ENCODE measurements around the gene APC2.
"Not testable (repeated sequence)": the region's sequence is repeated elsewhere in the genome, so short reads cannot be mapped to it uniquely, and the experiment has no call there.

Gene APC2

GRCh38 chr19:1497578-1498235, 47.8 kb downstream of the APC2 start:
- DNase-seq: no peak

DNA sequence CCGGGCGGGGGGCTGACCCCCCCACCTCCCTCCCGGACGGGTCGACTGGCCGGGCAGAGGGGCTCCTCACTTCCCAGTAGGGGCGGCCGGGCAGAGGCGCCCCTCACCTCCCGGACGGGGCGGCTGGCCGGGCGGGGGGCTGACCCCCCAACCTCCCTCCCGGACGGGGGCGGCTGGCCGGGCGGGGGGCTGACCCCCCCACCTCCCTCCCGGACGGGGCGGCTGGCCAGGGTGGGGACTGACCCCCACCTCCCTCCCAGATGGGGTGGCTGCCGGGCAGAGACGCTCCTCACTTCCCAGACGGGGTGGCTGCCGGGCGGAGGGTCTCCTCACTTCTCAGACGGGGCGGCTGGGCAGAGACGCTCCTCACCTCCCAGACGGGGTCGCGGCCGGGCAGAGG, 49.3 kb downstream of the APC2 start:
- not testable (repeated sequence) for DNase-seq

DNA sequence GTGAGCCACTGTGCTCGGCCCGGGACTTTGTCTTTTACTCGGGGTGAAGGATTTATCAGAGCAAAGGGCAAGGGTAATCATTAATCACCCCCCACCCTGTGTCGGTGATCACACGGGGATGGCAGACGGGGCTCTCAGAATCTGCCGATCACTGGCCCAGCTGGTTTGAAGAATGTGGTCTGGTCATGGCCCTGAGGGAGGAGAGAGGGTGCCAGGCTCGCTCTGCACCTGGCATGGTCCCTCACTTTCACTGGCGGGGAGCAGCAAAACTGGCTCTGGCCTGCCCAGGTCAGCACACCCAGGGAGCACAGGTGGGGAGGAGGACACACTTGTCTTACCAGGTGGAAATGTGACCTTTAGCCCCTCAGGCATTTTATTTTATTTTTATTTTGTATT, 51.3 kb downstream of the APC2 start:
- no peak for DNase-seq

- DNase-seq: no peak
Measured at GRCh38 chr19:1502433-1503088, 52.6 kb downstream of the APC2 start.

DNA sequence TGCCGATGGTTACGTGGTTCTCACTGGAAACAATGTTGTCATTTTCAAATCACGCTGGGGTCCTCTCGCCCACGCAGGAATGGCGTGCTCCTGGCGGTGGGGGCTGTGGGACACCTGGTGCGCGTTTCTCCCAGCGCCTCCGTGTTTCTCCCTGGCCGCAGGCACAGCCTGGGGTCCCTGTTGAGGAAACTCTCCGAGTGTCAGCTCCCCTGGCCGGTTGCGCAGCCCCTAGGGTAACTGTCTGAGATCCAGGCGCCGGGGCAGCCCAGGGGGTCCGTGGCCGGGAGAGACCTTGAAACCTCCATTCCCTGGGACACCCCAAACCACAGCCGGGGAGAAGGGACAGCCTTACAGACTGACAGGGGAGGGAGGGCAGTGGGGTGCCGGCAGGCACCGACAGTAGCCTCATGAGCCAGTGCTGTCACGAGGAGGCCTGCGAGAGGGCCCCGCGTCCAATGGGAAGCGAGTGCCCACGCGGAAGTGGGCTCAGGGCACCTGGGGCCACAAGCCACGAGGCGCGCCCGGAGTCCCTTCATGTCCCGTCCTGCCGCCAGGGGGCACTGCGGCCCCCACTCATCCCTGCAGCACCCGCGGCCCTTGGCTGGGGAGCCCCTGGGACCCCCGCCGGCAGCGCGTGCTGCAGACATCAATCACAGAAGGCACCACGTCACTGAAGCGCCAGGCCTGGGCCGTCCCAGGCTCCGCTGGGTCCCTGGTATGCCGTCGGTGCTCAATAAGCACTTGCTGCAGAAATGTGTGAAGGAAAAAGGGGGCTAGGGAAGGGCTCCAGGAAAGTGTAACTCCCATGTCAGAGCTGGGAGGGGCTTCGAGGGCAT, 53.4 kb downstream of the APC2 start:
- peak; percentile 76 for DNase-seq

GRCh38 chr19:1503925-1504773, 54.2 kb downstream of the APC2 start:
- DNase-seq: no peak

DNA sequence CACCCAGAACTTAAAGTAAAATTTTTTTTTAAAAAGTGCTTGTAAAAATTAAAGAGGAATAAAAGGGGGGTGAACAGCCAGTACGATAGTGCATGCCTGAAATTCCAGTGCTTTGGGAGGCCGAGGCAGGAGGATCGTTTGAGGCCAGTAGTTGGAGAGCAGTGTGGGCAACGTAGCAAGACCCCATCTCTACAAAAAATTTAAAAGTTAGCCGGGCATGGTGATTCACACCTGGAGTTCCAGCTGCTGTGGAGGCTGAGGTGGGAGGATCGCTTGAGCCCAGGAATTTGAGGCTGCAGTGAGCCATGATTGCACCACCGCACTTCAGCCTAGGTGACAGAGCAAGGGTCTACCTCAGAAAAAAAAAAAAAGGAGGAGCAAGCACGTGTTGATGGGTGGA, 55.1 kb downstream of the APC2 start:
- no peak for DNase-seq

DNA sequence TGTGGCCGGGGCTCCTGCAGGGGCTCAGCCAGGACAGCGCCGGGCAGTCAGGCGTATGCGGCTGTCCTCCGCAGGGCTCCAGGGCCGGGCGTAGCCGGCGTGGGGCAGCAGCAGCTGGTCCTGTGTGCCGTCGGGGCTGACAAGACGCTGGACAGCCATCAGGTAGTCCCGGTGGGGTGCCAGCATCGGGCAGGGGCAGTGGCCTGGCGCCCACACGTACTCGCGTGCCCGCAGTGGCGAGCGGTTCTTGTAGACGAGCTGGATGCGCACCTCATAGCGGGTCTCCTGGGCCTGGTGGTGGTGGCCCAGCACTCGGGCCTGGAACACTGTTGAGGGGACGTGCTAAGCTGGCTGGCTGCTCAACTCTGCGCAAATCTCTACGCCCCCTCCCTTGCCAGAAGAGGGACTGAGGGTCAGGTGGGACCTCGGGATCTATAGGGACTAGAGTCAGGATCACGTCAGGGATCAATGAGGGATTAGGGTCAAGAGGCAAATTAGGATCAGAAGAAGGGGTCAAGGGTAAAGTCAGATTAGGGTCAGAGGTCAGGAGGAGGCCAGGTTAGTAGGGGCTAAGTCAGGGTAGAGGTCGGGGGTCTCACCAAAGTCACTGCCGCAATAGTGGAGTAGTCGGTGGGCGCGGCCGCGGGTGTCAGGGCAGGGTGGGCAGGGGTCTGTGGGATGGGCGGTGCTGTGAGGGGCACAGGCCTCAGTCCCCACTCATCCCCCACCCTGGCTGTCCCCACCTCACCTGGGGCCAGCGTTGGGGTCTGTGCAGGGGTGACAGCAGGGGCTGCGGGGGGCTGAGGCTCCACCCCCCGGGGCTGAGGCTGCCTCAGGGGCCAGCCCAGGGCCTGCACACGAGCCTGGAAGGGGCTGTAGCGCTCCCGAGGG, 56.3 kb downstream of the APC2 start:
- DNase-seq: no peak

DNA sequence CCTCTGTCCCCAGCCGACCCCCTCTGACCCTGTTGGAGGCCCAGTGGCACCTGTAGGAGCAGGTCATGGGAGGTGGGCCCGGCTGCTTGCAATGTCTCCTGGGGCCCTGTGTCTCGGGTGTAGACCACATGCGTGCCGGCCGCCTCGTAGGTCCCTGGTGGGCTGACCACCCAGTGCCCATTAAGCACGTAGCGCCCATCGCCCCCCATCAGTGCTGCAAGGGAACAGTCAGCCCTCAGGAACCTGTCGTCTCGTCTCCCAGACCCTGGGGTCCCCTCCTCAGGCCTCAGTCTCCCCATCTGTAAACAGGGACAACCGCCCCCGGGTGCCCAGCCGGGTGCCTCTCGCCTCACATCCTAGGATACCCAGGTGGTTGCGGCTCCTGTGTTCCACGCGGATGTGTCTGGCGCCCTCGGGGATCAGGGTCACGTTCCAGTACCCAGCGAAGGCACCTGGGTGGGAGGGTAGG, 57.3 kb downstream of the APC2 start:
- no peak for DNase-seq

DNA sequence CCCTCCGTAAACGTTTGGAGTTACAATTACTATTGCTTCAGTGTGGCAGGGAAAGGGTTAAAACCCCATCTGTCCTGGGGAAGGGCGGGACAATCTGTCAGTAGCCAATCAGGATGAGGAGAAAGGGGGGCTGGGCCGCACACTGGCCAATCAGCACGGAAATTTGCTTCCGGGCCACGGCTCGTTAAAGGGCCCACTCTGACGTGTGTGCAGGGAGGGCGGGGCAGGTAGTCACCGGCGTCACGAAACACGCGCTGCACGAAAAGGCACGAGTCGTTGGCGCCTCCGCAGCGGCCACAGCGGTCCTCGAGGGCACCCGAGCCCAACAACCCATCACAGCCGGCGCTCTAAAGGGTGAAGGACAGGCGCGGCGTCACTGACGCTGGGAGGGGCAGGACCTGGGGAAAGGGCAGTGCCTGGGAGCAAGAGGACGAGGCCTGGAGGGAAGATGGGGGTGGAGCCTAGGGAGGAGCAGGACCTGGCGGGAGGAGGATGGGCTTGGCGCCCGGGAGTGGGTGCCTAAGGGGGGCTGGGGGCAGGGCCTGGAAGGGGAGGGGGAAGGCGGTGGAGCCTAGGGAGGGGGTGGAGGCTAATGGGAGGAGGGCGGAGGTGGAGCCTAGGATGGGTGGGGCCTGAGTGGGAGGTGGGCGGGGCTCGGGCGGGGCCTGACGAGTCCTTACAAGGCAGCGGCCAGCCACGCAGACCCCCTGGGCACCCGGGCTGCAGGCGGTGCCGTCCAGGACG, 58.0 kb downstream of the APC2 start:
- peak; percentile 94 for DNase-seq

GRCh38 chr19:1508507-1508856, 58.6 kb downstream of the APC2 start:
- no peak for DNase-seq

GRCh38 chr19:1509602-1510441, 59.9 kb downstream of the APC2 start:
- DNase-seq: no peak

DNA sequence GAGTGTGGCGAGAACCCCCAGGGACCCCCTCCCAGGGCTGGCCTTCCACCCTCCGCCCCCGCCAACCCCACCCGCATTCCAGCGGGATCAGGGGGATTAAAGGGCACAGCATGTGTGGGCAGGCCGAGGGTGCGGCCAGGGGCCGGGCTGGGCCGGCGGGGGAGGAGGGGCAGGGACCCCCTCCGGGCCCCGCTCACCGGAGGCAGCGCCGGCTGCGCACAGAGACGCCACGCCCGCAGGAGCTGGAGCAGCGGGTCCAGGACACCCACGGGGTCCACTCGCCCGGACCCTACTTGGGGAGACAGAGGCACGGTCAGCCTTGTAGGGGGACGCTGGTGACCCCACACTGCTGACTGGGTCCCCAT, 60.5 kb downstream of the APC2 start:
- DNase-seq: no peak

DNA sequence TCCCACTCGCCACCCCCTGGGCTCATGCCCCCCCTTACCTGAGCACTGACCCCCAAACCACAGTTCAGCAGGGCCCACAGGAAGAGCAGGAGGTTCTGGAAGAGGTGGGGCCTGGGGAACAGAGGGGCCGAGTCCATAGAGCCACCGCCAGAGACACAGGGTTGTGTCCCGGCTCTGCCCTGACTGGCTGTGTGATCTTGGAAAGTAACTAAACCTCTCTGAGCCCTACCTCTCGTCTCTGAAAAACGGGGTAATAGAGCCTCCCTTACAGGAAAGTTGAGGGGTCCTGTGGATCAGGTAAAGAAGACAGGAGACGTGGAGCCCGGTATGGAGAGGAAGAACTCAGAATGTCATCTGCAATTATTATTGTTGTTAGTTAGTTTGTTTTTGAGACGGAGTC, 60.9 kb downstream of the APC2 start:
- no peak for DNase-seq

- no peak for DNase-seq
Measured at GRCh38 chr19:1511318-1512317, 61.7 kb downstream of the APC2 start.

GRCh38 chr19:1512671-1513498, 63.0 kb downstream of the APC2 start, which contains the start of gene ADAMTSL5:
Gene ADAMTSL5 (minus strand): TSS chr19:1513019. CDS start chr19:1510943, 2,076 bp downstream.
- peak; percentile 72 for DNase-seq

- DNase-seq: peak; percentile 77
Measured at GRCh38 chr19:1513499-1514294, 63.8 kb downstream of the APC2 start.
